ENCODE data around the gene ZDHHC7. TPM values are rescaled to one million over a fixed set of nuclear protein-coding genes. Genes with fewer than 3 reads are reported as not detected.

Gene ZDHHC7
- total and polyA plus RNA-seq, 2 of the 8 experiments (the other 6 are each of a cell fraction or from before 2014, with no cell fraction given) = 40.5 to 56.3 TPM

GRCh38 chr16:84999200-84999599 lies 12.1 kb downstream of the ZDHHC7 start (continued):
- TF ChIP-seq JUN (IDR thresholded peaks at IDR 0.05; ENCODE audit: low read depth, low read length) = no peak
- no peak for TF ChIP-seq HDAC2 (IDR thresholded peaks at IDR 0.05; ENCODE audit: borderline replicate concordance in 1 of 2, low read depth in 2 of 2, low read length in 2 of 2)

All from H1 (cell line).